ENCODE measurements around the gene GH1. TPM values are rescaled to one million over a fixed set of nuclear protein-coding genes. Genes with fewer than 3 reads are reported as not detected.

GH1 gene
- total RNA-seq, 1 experiment from 2014 or later, result not detected

DNA sequence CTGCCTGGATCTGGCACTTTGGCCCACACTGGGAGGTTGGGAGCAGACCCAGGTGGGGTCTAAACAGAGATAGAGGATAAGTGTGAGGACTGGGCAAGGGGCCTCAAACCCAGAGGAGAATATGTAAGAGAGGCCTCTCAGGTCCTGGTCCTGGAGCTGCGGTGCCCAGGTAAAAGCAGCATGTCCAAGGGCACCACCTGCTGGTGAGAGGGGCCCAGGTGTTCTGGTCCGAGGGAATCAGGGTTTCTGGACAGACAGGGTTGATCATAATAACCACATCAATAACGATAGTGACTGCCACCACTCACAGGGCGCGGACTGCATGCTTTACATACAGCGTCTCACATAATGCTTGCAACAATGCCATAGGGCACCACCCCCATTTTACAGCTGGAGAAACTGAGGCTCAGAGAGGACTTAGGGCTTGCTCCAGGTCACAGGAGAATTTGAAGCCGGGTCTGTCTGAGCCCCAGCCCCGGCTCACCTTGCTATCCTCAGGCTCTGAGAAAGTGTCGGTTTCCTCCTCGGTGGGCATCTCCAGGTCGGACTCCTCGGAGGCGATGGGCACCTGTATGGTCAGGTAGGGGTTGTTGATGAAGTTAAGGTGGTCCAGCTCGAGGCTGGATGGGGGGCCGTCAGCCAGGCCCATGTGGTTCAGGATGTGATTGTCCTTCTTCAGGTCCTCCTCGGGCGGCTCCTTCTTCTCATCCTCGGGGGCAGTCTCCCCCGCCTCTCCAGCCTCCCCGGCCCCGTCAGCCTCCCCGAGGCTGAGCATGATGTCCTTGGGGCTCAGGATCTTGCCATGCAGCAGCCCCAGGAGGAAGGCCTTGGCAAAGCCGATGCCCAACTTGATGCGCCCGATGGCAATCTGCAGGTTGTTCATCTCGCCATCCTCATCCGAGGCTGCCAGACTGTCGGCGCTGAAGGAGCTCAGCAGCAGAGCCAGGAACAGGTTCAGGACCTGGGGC, 32.6 kb upstream of the GH1 start:
- no peak for DNase-seq (ENCODE audit: low read depth in 1 of 2, low spot score in 2 of 2)
- Histone ChIP-seq H3K27me3 (replicated peaks) (no peaks in the 10 kb centered on the region; the same call in 1 of the 2 replicates), H3K9me3 (replicated peaks) (no peaks in the 10 kb centered on the region), H3K4me1 (replicated peaks) (0 out of 2 replicates have a peak, but pooled peaks cover 3% of the 10 kb centered on the region), H3K36me3 (no peaks in the 10 kb centered on the region), H3K4me3 (no peak overlapping the region), H3K27ac (no peak overlapping the region)

DNA sequence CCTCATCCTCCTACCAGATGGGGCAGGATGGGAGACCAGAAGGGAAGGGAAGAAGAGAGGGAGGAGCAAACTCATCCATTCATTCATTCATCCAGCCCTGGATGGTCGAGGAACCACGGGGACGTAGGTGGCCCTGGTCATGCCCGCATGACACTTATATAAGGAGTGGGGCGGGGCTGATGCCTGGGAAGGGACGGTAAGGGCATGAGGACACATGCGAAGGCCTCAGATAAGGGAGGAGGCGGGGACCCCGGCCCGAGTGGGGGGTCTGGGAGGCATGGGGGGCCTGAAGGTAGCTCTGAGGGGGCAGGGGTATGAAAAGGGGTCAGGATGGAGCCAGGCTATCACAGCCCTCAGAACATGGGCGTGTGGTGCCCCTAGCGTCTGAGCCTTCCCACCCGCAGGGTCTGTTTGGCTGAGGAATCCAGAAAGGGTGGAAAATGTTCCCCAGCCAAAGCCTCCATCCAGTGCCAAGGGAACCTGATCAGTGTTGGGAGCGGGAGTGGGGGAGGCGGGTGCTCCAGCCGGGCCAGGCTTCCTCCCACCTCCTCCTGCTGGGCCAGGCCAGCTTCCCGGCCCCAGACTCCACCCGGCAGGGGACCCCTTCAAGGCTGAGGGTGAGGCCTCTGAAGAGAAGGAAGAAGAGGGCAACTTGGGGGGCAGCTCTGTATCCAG, 31.1 kb upstream of the GH1 start:
- Histone ChIP-seq H3K36me3 (no peaks in the 10 kb centered on the region), H3K27ac (no peak overlapping the region), H3K27me3 (replicated peaks) (no peaks in the 10 kb centered on the region; the same call in 1 of the 2 replicates), H3K9me3 (replicated peaks) (no peaks in the 10 kb centered on the region), H3K4me3 (no peak overlapping the region), H3K4me1 (replicated peaks) (0 out of 2 replicates have a peak, but pooled peaks cover 3% of the 10 kb centered on the region)
- no peak for DNase-seq (ENCODE audit: low read depth in 1 of 2, low spot score in 2 of 2)

DNA sequence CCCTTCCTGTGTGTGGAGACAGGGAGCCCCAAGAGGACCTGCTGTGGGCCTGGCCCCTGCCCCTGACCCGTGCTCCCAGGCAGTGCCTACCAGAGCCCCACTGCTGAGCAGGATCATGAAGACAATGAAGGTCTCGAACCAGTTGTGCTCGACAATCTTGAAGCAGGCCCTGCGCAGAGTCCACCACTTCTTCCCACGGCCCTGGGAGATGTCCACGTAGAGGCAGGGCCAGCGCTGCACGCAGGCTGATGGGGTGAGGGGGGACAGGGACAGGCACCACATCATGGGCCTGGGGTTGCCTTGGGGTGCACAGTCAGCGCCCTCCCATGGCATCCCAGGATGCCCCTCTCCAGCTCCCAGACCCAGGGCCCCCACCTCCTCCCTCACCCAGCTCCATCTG, 29.9 kb upstream of the GH1 start:
- no peak overlapping the region for H3K4me3 ChIP-seq
- H3K36me3 ChIP-seq, result no peaks in the 10 kb centered on the region
- no peak overlapping the region for H3K27ac ChIP-seq
- H3K4me1 ChIP-seq (replicated peaks), result 0 out of 2 replicates have a peak, but pooled peaks cover 3% of the 10 kb centered on the region
- no peaks in the 10 kb centered on the region; the same call in 1 of the 2 replicates for H3K27me3 ChIP-seq (replicated peaks)
- DNase-seq (ENCODE audit: low read depth in 1 of 2, low spot score in 2 of 2), result no peak
- H3K9me3 ChIP-seq (replicated peaks), result no peaks in the 10 kb centered on the region; the same call in 1 of the 2 replicates

DNA sequence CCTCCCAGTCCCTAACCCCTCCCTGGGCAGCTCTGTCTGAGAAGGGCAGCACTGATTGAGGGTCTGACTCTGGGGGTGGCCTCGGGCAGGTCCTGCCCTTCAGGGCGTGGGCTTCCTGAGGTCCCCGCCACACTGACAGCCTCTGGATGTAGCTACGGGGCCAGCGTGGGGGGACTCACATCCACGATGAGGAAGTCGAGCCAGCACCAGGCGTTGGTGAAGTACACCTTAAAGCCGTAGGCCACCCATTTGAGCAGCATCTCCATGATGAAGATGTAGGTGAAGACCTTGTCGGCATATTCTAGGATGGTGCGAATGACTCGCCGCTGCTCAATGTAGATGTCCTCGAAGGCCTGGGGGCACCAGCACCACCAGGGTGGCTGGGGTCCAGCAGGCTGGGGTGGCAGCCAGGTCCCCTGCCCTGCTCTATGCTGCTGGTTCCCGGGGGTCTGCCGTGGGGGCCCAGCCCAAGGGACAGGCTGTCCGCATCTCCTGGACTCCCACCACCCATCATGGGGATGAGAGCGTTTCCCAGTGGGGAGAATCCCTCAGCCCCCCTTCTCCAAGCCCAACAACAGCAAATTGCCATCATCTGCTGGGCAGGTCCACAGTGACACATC, 29.2 kb upstream of the GH1 start:
- Histone ChIP-seq H3K4me3 (no peak overlapping the region), H3K9me3 (replicated peaks) (no peaks in the 10 kb centered on the region; the same call in 1 of the 2 replicates), H3K4me1 (replicated peaks) (0 out of 2 replicates have a peak, but pooled peaks cover 3% of the 10 kb centered on the region), H3K27ac (no peak overlapping the region), H3K36me3 (no peaks in the 10 kb centered on the region), H3K27me3 (replicated peaks) (no peaks in the 10 kb centered on the region; the same call in 1 of the 2 replicates)
- no peak for DNase-seq (ENCODE audit: low read depth in 1 of 2, low spot score in 2 of 2)

DNA sequence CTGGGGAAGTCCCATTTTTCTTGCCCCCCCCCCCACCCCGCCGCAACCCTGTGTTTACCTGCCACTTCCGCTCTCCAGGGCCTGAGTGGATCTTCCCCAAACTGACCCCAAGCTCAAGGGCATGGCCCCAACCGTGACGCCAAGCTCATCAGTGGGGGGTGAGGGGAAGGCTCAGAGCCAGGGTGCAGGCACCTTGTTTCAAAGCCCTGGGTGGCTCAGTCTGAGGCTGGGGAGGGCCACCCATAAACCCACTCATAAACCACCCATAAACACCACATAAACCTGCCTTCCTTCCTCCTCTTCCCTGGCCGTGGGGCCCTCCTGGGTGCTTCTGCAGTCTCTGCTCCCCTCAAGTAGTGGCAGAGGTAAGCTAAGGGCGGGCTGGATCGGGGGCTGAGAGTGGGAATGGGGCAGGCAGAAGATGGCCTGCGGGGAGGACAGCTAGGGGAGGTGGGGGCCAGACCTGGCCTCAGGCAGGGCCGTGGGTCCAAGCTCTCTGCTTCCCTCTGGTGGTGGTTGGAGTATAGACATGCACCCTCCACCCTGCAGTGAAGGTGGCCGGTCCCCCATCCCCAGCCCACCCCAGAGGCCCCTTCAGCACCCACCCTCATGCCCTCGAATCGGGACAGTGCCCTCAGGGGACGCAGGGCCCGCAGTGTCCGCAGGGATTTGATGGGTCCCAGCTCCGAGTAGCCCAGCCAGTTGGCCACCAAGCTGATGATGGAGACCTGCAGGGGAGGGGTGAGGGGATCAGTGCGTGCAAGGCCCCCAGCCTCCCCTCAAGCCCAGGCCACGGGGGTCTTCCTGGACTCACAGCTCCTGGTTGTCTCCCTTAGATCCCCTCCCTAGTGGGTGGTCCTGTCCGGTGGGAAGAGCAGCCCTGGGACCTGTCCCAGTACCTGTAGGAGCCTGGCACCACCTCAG, 28.1 kb upstream of the GH1 start:
- Histone ChIP-seq H3K27me3 (replicated peaks) (no peaks in the 10 kb centered on the region; the same call in 1 of the 2 replicates), H3K4me1 (replicated peaks) (0 out of 2 replicates have a peak, but pooled peaks cover 3% of the 10 kb centered on the region), H3K4me3 (no peak overlapping the region), H3K9me3 (replicated peaks) (no peaks in the 10 kb centered on the region; the same call in none of the 2 replicates), H3K36me3 (no peaks in the 10 kb centered on the region), H3K27ac (no peak overlapping the region)
- DNase-seq (ENCODE audit: low read depth in 1 of 2, low spot score in 2 of 2), result peak in 1 of 2 experiments; percentile 70

DNA sequence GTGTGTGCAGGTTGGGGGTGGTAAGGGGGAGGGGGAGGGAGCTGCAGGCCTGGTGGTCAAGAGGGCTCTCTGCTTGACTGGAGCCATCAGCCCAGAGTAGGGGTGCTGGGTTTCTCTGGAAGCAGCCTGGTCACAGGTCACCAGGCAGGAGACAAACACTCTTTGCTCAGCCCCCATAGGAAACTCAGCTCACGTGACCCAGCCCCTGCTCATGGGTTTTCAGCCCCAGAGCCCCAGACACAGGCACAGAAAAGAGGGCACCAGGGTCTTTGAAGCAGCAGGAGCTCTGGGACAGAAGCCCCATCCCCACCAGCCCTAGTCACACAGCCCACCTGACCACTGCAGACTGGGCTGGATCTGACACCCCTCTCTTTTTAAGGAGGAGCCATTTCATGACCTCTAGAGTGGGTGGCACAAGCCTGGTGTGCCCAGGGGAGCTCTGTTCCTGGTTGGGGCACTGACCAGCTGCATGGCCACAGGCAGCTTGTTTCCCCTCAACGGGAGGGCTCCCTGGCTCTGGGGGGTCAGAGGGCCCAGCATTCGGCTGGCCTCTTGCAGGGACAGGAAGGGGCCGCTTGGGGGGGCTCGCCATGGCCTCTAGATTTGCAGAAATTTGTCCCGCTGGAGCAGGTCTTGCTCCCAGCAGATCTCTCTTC, 27.3 kb upstream of the GH1 start:
- Histone ChIP-seq H3K4me3 (no peak overlapping the region), H3K36me3 (no peaks in the 10 kb centered on the region), H3K27ac (no peak overlapping the region), H3K4me1 (replicated peaks) (0 out of 2 replicates have a peak, but pooled peaks cover 3% of the 10 kb centered on the region), H3K27me3 (replicated peaks) (no peaks in the 10 kb centered on the region; the same call in 1 of the 2 replicates), H3K9me3 (replicated peaks) (no peaks in the 10 kb centered on the region; the same call in none of the 2 replicates)
- DNase-seq (ENCODE audit: low read depth in 1 of 2, low spot score in 2 of 2), result no peak

DNA sequence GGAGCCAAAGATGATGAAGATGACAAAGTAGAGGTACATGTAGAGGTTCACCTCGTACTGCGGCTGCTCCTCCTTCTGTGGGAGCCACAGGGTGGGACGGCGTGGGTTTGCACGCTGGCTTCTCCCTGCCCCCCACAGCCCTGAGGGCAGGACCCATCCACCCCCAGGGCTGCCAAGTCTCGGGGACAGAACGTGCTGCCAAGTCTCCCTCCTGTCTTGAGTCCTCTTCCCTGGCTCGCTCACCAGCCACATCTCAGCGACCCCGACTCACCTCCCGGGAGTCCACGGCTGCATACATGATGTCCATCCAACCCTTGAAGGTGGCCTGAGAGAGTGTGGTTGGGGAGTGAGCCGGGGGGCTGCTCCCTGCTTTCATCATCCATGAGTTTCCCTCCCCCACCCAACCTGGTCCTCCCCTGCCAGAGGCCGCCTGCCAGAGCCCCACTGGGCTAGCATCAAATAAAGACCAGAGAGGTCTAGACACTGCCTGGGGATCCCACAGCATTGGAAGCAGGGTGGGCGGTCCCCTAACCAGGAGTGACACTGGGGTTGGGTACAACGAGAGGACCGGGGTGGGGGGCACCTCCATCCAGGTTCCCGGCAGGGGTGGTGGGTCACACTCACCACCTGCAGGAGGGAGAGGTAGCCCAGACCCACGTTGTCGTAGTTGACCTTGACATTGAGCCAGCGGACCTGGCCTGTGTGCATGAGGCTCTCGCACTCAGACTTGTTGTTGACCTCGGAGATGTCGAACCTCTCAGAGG, 26.3 kb upstream of the GH1 start:
- no peak for DNase-seq (ENCODE audit: low read depth in 1 of 2, low spot score in 2 of 2)
- Histone ChIP-seq H3K4me1 (replicated peaks) (0 out of 2 replicates have a peak, but pooled peaks cover 3% of the 10 kb centered on the region), H3K4me3 (no peak overlapping the region), H3K27ac (no peak overlapping the region), H3K27me3 (replicated peaks) (no peaks in the 10 kb centered on the region), H3K9me3 (replicated peaks) (no peaks in the 10 kb centered on the region; the same call in none of the 2 replicates), H3K36me3 (no peaks in the 10 kb centered on the region)

DNA sequence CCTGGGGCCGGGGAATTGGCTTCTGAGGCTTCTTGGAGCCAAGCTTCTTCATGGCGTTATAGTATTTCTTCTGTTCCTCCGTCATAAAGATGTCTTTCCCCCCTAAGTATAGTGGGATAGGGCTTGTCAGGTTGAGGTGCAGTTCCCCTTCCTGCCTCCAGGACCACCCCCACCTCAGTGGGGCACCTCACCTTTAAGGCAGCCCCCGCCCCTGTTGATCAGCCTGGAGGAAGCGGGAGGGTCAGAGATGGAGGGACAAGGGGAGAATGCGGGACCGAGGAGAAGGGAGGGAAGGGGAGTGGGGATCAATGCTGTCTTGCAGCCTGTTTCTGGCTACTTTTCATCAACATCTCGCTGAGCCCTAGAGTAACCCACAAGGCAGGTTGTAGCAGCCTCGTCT, 25.1 kb upstream of the GH1 start:
- Histone ChIP-seq H3K4me3 (no peak overlapping the region), H3K9me3 (replicated peaks) (no peaks in the 10 kb centered on the region; the same call in none of the 2 replicates), H3K4me1 (replicated peaks) (0 out of 2 replicates have a peak, but pooled peaks cover 3% of the 10 kb centered on the region), H3K36me3 (no peaks in the 10 kb centered on the region), H3K27me3 (replicated peaks) (no peaks in the 10 kb centered on the region), H3K27ac (no peak overlapping the region)
- DNase-seq (ENCODE audit: low read depth in 1 of 2, low spot score in 2 of 2), result no peak

DNA sequence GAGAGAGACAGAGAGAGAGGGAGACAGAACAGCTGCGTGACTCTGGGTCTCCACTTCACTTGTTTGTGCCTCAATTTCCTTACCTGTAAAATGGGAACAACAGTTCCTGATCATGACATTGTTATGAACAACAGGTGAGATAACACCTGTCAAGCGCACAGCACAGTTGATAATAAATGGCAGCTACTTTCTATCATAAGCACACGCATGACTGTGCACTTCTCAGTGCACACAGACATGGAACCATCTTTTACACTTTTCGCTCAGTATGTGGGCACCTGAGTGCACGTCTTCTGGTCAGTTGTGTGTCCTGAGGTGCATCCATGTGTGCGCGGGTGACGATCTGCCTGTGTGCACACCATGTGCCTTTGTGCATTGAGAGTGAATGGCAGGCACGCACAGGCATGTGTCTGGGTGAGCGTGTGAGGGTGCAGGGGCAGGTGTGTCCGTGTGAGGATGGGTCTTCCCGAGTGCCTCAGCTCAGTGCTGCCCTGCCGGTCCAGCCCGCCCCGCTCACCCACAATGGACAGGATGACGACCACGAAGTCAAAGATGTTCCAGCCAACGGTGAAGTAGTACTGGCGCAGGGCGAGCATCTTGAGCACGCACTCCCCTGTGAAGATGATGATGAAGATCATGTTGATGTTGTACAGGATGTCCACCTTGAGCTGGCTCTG, 23.8 kb upstream of the GH1 start:
- no peaks in the 10 kb centered on the region; the same call in none of the 2 replicates for H3K9me3 ChIP-seq (replicated peaks)
- H3K4me1 ChIP-seq (replicated peaks), result 0 out of 2 replicates have a peak, but pooled peaks cover 3% of the 10 kb centered on the region
- no peak for DNase-seq (ENCODE audit: low read depth in 1 of 2, low spot score in 2 of 2)
- no peaks in the 10 kb centered on the region for H3K27me3 ChIP-seq (replicated peaks)
- no peaks in the 10 kb centered on the region for H3K36me3 ChIP-seq
- no peak overlapping the region for H3K27ac ChIP-seq
- H3K4me3 ChIP-seq, result no peak overlapping the region

DNA sequence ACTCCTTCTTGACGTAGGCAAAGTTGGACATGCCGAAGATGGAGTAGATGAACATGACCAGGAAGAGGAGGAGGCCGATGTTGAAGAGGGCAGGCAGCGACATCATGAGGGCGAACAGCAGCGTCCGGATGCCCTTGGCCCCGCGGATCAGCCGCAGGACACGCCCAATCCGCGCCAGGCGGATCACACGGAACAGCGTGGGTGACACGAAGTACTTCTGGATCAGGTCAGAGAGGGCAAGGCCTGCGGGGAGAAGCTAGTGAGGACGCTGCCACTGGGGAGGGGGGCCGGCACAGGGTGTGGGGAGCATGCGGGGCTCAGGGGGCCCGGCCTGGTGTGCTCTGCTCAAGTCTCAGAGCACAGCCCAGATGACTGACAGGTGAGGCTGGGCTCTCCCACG, 23.1 kb upstream of the GH1 start:
- DNase-seq (ENCODE audit: low read depth in 1 of 2, low spot score in 2 of 2), result no peak
- H3K4me1 ChIP-seq (replicated peaks), result 0 out of 2 replicates have a peak, but pooled peaks cover 3% of the 10 kb centered on the region
- no peaks in the 10 kb centered on the region; the same call in none of the 2 replicates for H3K9me3 ChIP-seq (replicated peaks)
- no peak overlapping the region for H3K4me3 ChIP-seq
- no peaks in the 10 kb centered on the region for H3K36me3 ChIP-seq
- no peaks in the 10 kb centered on the region for H3K27me3 ChIP-seq (replicated peaks)
- no peak overlapping the region for H3K27ac ChIP-seq

DNA sequence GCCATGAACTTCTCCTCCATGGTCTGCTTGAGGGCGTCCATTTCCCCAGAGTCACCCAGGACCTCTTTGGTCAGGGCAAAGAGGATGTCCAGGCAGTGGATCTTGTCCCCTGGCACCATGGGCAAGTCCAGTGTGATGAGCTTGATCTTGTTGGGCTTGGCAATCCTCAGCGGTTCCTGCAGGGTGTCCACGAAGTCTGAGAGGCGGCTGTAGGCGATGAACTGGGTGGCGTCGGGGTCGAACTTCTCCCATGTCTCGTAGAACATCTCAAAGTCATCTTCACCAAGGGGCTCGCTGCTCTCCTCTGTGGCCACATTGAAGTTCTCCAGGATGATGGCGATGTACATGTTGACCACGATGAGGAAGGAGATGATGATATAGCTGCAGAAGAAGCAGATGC, 22.5 kb upstream of the GH1 start:
- DNase-seq (ENCODE audit: low read depth in 1 of 2, low spot score in 2 of 2), result no peak
- Histone ChIP-seq H3K4me3 (no peak overlapping the region), H3K36me3 (no peaks in the 10 kb centered on the region), H3K27me3 (replicated peaks) (peaks cover under 1% of the 10 kb centered on the region; the same call in 1 of the 2 replicates), H3K4me1 (replicated peaks) (no peaks in the 10 kb centered on the region), H3K27ac (no peak overlapping the region), H3K9me3 (replicated peaks) (no peaks in the 10 kb centered on the region; the same call in none of the 2 replicates)
